GM21381 (cell line): ENCODE results near the gene SPDEF.

Experiments used
- ATAC-seq: cut with Tn5 transposase; IDR thresholded peaks from one replicate; pipeline ENCODE4 v1.9.1; 2021; ENCODE audit warnings: mild to moderate bottlenecking, moderate library complexity; ENCODE audit not compliant: unreplicated experiment

The SPDEF gene

GRCh38 chr6:34546551-34547321, 9.4 kb downstream of the SPDEF start:
- no peak for ATAC-seq

- ATAC-seq: no peak
Measured at GRCh38 chr6:34544776-34545471, 11.2 kb downstream of the SPDEF start.

GRCh38 chr6:34544052-34544604, 12.0 kb downstream of the SPDEF start:
- ATAC-seq: no peak

GRCh38 chr6:34543421-34543820, 12.7 kb downstream of the SPDEF start:
- no peak for ATAC-seq

GRCh38 chr6:34540841-34541240, 15.3 kb downstream of the SPDEF start:
- ATAC-seq: no peak

- no peak for ATAC-seq
Measured at GRCh38 chr6:34540222-34540621, 15.9 kb downstream of the SPDEF start.

GRCh38 chr6:34539181-34539580, 16.9 kb downstream of the SPDEF start:
- ATAC-seq: no peak

- no peak for ATAC-seq
Measured at GRCh38 chr6:34538581-34538980, 17.5 kb downstream of the SPDEF start.

- no peak for ATAC-seq
Measured at GRCh38 chr6:34537922-34538550, 18.1 kb downstream of the SPDEF start.

GRCh38 chr6:34536959-34537848, 18.9 kb downstream of the SPDEF start:
- no peak for ATAC-seq

GRCh38 chr6:34536251-34536958, 19.7 kb downstream of the SPDEF start:
- ATAC-seq: no peak

- ATAC-seq: no peak
Measured at GRCh38 chr6:34535646-34536045, 20.5 kb downstream of the SPDEF start.

GRCh38 chr6:34535199-34535598, 20.9 kb downstream of the SPDEF start:
- no peak for ATAC-seq

- ATAC-seq: no peak
Measured at GRCh38 chr6:34534656-34535055, 21.5 kb downstream of the SPDEF start.

GRCh38 chr6:34534146-34534545, 22.0 kb downstream of the SPDEF start:
- ATAC-seq: no peak

- ATAC-seq: no peak
Measured at GRCh38 chr6:34532230-34532629, 23.9 kb downstream of the SPDEF start.

GRCh38 chr6:34531580-34532201, 24.4 kb downstream of the SPDEF start:
- no peak for ATAC-seq

- no peak for ATAC-seq
Measured at GRCh38 chr6:34530753-34531365, 25.3 kb downstream of the SPDEF start.

GRCh38 chr6:34529665-34530327, 26.3 kb downstream of the SPDEF start:
- no peak for ATAC-seq
